KMS-11 (cell line): ENCODE results near the gene GPR137B.

Experiments used
- H2AFZ ChIP-seq: fragments of 200-600 bp; sonication (generic); 2 replicates; pipeline ENCODE4 v1.6.1; 2016; ENCODE audit warnings: antibody characterized with exemption, mixed run types, low read depth
- H3K27ac ChIP-seq: fragments of 200-600 bp; sonication (generic); 2 replicates; pipeline ENCODE4 v1.6.1; 2016; ENCODE audit warnings: mild to moderate bottlenecking, mixed run types
- H3K27me3 ChIP-seq: fragments of 200-600 bp; sonication (generic); 2 replicates; pipeline ENCODE4 v1.6.1; 2017; ENCODE audit warnings: mild to moderate bottlenecking, low read depth, mixed run types, moderate library complexity; ENCODE audit not compliant: insufficient read depth
- H3K36me3 ChIP-seq: fragments of 200-600 bp; sonication (generic); 2 replicates; pipeline ENCODE4 v1.6.1; 2017; ENCODE audit warnings: mild to moderate bottlenecking, mixed run types; ENCODE audit not compliant: insufficient read depth
- H3K4me1 ChIP-seq: fragments of 200-600 bp; sonication (generic); 2 replicates; pipeline ENCODE4 v1.6.1; 2016; ENCODE audit warnings: mild to moderate bottlenecking, low read depth, mixed run types; ENCODE audit not compliant: poor library complexity, severe bottlenecking
- H3K4me2 ChIP-seq: fragments of 200-600 bp; sonication (generic); 2 replicates; pipeline ENCODE4 v1.7.0; 2016; ENCODE audit warnings: mild to moderate bottlenecking, mixed run types
- H3K4me3 ChIP-seq: fragments of 200-600 bp; sonication (generic); IDR thresholded peaks from 2 replicates; pipeline ENCODE4 v1.6.1; 2017; ENCODE audit warnings: low read depth, low read length, mixed read lengths; ENCODE audit not compliant: insufficient read depth
- H3K79me2 ChIP-seq: fragments of 200-600 bp; sonication (generic); 2 replicates; pipeline ENCODE4 v1.6.1; 2016; ENCODE audit warnings: low read depth, mixed run types; ENCODE audit not compliant: insufficient read depth
- H3K9ac ChIP-seq: fragments of 200-600 bp; sonication (generic); 2 replicates; pipeline ENCODE4 v1.6.1; 2016; ENCODE audit warnings: mild to moderate bottlenecking, mixed run types
- H4K20me1 ChIP-seq: fragments of 200-600 bp; sonication (generic); 2 replicates; pipeline ENCODE4 v1.6.1; 2016; ENCODE audit warnings: mild to moderate bottlenecking, mixed run types; ENCODE audit not compliant: insufficient read depth
- CTCF ChIP-seq: fragments of 200-600 bp; sonication (generic); conservative IDR thresholded peaks from 2 replicates; pipeline ENCODE4 v1.6.1; 2017; ENCODE audit warnings: low read depth, mild to moderate bottlenecking, antibody characterized with exemption, low read length, moderate library complexity, mixed read lengths

Gene GPR137B

GRCh38 chr1:236148470-236148845 is 6.1 kb downstream of the GPR137B start:
- no peak overlapping the region for H3K9ac ChIP-seq
- no peaks in the 10 kb centered on the region for H4K20me1 ChIP-seq
- TF ChIP-seq CTCF = no peak

GRCh38 chr1:236149003-236149595 is 6.8 kb downstream of the GPR137B start:
- no peak overlapping the region for H3K27ac ChIP-seq
- no peaks in the 10 kb centered on the region for H3K36me3 ChIP-seq
- H3K27me3 ChIP-seq = no peaks in the 10 kb centered on the region
- no peak for TF ChIP-seq CTCF
- H4K20me1 ChIP-seq = no peaks in the 10 kb centered on the region
- peaks cover 5% of the 10 kb centered on the region for H3K4me1 ChIP-seq
- no peaks in the 10 kb centered on the region for H3K79me2 ChIP-seq
- H3K9ac ChIP-seq = no peak overlapping the region
- H2AFZ ChIP-seq = no peak overlapping the region
- H3K4me3 ChIP-seq = no peak overlapping the region
- H3K4me2 ChIP-seq = no peak overlapping the region

More at GRCh38 chr1:236148470-236148845, 6.1 kb downstream of the GPR137B start:
- no peaks in the 10 kb centered on the region for H3K36me3 ChIP-seq
- no peak overlapping the region for H2AFZ ChIP-seq
- no peak overlapping the region for H3K27ac ChIP-seq
- H3K4me1 ChIP-seq = peaks cover 5% of the 10 kb centered on the region
- H3K4me2 ChIP-seq = no peak overlapping the region
- H3K27me3 ChIP-seq = no peaks in the 10 kb centered on the region
- no peak overlapping the region for H3K4me3 ChIP-seq
- no peaks in the 10 kb centered on the region for H3K79me2 ChIP-seq

- no peak overlapping the region for H3K9ac ChIP-seq
- H3K27me3 ChIP-seq = no peaks in the 10 kb centered on the region
- H3K4me1 ChIP-seq = no peaks in the 10 kb centered on the region
- H3K79me2 ChIP-seq = no peaks in the 10 kb centered on the region
- H3K4me2 ChIP-seq = no peak overlapping the region
- H3K36me3 ChIP-seq = no peaks in the 10 kb centered on the region
- H2AFZ ChIP-seq = no peak overlapping the region
- H3K27ac ChIP-seq = no peak overlapping the region
- TF ChIP-seq CTCF = no peak
- H3K4me3 ChIP-seq = no peak overlapping the region
- no peaks in the 10 kb centered on the region for H4K20me1 ChIP-seq
Observed at GRCh38 chr1:236149696-236150228, 7.4 kb downstream of the GPR137B start.

GRCh38 chr1:236150311-236150955 is 8.1 kb downstream of the GPR137B start:
- no peaks in the 10 kb centered on the region for H3K79me2 ChIP-seq
- H3K27me3 ChIP-seq = no peaks in the 10 kb centered on the region
- H3K4me3 ChIP-seq = no peak overlapping the region
- H2AFZ ChIP-seq = no peak overlapping the region
- H3K27ac ChIP-seq = no peak overlapping the region
- H3K9ac ChIP-seq = no peak overlapping the region
- no peaks in the 10 kb centered on the region for H3K36me3 ChIP-seq
- H3K4me2 ChIP-seq = no peak overlapping the region
- no peaks in the 10 kb centered on the region for H3K4me1 ChIP-seq
- no peaks in the 10 kb centered on the region for H4K20me1 ChIP-seq
- no peak for TF ChIP-seq CTCF
